Frontal cortex (tissue), 4 donors: ENCODE measurements around the gene SHISA8. TPM values are rescaled to one million over a fixed set of nuclear protein-coding genes. Genes with fewer than 3 reads are reported as not detected.
"Not testable (repeated sequence)": the region's sequence is repeated elsewhere in the genome, so short reads cannot be mapped to it uniquely, and the experiment has no call there.

Experiments
- DNase-seq, 2 donors: peaks; one replicate each; pipeline ENCODE4 v3.0.0; 2012; ENCODE audit warnings: low spot score in 2 of 2
- FAIRE-seq: peaks from 2 replicates; lab custom pipeline; 2012; peaks lifted over from hg19 to GRCh38; lab: Jason Lieb, UNC
- small RNA-seq: library from RNA; depleted of rRNA; stranded (forward); fragments of <200 nt; gene quantifications from one replicate; pipeline ENCODE3, GENCODE V24; 2014
- total RNA-seq: library from RNA; depleted of rRNA; stranded (reverse); fragments of >200 nt; gene quantifications from one replicate; pipeline ENCODE4 v1.2.3, GENCODE V29; 2014
- donor health status: control.
- donor health status: control.
- donor health status: control.

The SHISA8 gene
- total RNA-seq, 1 donor from 2014 or later, result not detected

DNA sequence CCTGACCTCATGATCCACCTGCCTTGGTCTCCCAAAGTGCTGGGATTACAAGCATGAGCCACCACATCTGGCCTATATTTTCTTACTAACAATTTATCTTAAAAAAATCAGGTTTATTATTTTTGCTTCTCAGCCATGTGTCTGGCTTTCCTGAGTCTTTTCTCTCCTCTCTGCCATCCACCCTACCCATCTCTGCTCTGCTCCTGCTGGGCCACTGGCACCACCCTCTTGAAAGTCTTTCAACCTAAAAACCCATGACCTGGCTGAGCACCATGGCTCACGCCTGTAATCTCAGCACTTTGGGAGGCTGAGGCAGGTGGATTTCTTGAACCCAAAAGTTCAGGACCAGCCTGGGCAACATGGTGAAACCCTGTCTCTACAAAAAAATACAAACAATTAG is 44.8 kb downstream of the SHISA8 start:
- not testable (repeated sequence) for FAIRE-seq, DNase-seq

DNA sequence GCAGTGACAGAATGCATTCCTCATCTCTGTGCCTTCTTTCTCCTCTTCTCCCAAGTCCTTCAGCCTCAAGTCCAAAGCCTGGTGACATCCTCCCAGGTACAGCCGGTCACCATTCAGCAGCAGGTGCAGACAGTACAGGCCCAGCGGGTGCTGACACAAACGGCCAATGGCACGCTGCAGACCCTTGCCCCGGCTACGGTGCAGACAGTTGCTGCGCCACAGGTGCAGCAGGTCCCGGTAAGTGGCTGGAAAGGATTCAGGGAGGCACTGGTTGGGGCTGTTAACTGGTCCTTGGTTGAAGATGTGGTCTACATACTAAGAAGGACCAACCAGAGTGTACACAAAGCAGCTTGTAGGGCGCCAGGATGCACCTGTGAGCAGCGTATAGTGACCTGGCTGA is 46.3 kb downstream of the SHISA8 start:
- DNase-seq, result no peak
- FAIRE-seq, result no peak

DNA sequence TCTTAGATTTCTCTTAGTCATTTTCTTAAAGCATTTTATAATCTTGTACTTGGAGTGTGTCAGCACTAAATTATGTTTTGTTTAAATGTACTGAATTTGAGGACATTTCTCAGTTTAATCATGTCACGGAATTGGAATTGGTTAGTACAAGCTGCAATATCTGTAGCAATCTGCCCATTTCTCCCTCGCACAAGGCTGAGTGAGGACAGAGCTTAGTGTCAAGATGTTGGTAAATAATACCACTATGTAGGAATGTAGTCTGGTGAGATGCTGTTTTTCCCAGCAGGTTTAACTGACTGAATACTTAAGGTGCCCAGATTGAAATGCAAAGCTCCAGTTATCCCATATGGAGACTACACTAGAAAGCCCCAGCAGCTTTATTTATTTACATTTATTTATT is 51.4 kb downstream of the SHISA8 start:
- FAIRE-seq, result no peak

DNA sequence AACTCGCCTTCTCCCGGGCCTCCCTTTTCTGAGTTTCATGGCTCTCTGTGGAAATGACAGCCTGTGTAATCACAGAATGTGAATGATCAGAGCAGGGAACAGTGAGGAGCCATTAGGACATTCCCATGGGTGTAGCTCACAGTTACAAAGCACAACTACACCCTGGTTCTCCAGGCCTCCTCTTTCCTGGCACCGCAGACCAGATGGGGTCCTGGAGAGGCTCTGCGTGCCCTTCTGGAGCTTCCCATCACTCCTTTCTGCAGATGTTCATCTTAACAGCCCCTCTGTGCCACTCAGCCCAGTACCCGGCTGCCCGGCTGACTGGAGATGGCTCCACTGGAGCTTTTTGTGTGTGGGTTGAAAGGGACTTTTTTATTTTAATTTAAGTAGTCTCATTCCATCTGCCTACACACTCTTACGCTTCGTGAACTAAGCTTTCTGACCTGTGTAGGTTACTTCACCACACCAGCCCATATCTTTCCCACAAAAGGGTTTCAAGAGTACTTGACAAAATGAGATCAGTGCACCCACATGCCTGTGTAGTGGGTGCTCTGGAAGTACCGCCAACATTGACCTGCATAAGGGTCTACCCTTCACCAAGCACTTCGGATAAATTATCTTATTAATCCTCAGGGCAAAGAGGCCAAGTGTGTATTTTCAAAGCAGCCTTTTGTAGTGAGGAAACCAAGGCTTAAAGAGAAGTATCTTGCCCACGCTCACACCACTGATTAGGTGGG is 52.2 kb downstream of the SHISA8 start:
- FAIRE-seq, result no peak

More for the DNA sequence above, 51.4 kb downstream of the SHISA8 start:
- no peak for DNase-seq

DNA sequence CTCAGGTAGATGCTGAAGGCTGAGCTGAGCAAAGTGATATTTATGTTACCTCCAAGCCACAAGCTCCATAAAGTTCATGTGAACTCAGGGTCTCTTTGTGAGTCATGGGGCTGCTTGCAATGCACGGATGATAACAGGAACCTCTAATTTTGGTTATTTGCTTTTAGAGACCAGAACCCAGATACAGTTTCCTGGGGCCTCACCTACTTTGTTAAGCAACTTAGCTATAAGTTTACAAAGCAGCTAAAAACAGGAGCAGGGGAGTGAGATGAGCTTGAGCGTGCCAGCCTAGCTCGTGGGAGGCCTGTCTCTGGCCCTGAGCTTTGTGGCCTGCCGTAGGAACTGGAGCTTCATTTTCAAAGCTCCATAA is 52.7 kb downstream of the SHISA8 start:
- FAIRE-seq (no peak), DNase-seq (no peak)

More for the DNA sequence above, 52.2 kb downstream of the SHISA8 start:
- DNase-seq, result no peak

Small RNA genes within 50 kb of the gene (small RNA-seq; reads per million reads assigned to genes)
- gene MIR33A, result 1.5 reads per million, percentile 77 among the genes with 10 or more reads in this experiment

Other genes starting within 250 kb of the SHISA8 start
- gene SNU13, start 226.2 kb downstream of the SHISA8 start, total RNA-seq, result 74.6 TPM
- gene MEI1, start 215.6 kb downstream of the SHISA8 start, total RNA-seq, result 0.41 TPM
- gene CCDC134, start 114.4 kb downstream of the SHISA8 start, total RNA-seq, result 14.3 TPM
- 56.3 TPM for gene SREBF2, start 82.0 kb downstream of the SHISA8 start, total RNA-seq
- under 0.01 TPM for gene TNFRSF13C, start 11.7 kb upstream of the SHISA8 start, total RNA-seq
- gene CENPM, start 32.1 kb upstream of the SHISA8 start, total RNA-seq, result 3.7 TPM
- gene SEPTIN3, start 54.4 kb upstream of the SHISA8 start, total RNA-seq, result 123 TPM
- gene WBP2NL, start 83.7 kb upstream of the SHISA8 start, total RNA-seq, result 4.5 TPM
- gene NAGA, start 155.7 kb upstream of the SHISA8 start, total RNA-seq, result 13.5 TPM
- gene PHETA2, start 159.2 kb upstream of the SHISA8 start, total RNA-seq, result 4.5 TPM
- 20.0 TPM for gene SMDT1, start 164.6 kb upstream of the SHISA8 start, total RNA-seq
- gene NDUFA6, start 175.7 kb upstream of the SHISA8 start, total RNA-seq, result 57.1 TPM
- gene CYP2D6, start 215.7 kb upstream of the SHISA8 start, total RNA-seq, result 2.0 TPM